ENCODE results near the gene RACGAP1.
"Not testable (repeated sequence)": the region's sequence is repeated elsewhere in the genome, so short reads cannot be mapped to it uniquely, and the experiment has no call there.

The RACGAP1 gene

DNA sequence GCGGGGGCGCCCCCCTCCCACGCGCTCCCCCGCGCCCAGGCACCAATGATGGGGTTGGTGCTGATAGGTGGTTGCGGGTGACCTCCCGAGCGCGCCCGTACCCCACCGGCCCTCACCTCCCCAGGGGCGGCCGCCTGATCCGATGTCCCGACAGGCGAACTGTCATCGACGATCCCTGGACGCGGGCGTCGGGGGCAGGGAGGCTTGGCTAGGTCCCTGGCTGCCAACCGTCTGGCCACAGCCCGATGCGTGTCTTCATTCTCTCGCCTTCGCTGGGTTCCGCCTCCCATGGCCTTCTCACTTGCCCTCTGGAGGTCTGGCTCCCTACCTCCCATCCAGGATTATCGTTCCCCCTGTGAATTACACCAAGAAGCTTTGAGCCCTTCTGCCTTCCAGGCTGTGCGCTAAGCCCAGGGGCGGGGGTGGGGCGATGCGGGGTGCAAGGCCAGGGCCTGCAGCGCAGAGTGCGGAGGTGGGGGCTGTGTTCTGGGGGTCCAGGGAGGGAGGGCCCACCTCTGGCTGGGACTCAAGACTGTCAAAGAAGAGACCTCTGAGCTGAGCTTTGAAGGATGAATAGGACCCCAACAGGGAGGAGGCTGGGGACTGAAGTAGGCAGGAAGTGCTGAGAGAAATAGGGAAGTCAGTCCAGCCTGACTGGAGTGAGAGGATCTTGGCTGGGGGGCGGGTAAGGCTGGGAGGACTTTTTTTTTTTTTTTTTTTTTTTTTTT lies 7.7 kb upstream of the RACGAP1 start:
- TF ChIP-seq, protein P1, sequence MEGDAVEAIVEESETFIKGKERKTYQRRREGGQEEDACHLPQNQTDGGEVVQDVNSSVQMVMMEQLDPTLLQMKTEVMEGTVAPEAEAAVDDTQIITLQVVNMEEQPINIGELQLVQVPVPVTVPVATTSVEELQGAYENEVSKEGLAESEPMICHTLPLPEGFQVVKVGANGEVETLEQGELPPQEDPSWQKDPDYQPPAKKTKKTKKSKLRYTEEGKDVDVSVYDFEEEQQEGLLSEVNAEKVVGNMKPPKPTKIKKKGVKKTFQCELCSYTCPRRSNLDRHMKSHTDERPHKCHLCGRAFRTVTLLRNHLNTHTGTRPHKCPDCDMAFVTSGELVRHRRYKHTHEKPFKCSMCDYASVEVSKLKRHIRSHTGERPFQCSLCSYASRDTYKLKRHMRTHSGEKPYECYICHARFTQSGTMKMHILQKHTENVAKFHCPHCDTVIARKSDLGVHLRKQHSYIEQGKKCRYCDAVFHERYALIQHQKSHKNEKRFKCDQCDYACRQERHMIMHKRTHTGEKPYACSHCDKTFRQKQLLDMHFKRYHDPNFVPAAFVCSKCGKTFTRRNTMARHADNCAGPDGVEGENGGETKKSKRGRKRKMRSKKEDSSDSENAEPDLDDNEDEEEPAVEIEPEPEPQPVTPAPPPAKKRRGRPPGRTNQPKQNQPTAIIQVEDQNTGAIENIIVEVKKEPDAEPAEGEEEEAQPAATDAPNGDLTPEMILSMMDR (IDR thresholded peaks at IDR 0.05; ENCODE audit: low read depth, low read length), result no peak
- peak overlapping the region; percentile 18 to 21 for H3K4me3 ChIP-seq (replicated peaks in 1 of 2; ENCODE audit: low read depth in 2 of 2, low read length in 2 of 2)
- no peak for DNase-seq (ENCODE audit: low read depth in 2 of 2)

DNA sequence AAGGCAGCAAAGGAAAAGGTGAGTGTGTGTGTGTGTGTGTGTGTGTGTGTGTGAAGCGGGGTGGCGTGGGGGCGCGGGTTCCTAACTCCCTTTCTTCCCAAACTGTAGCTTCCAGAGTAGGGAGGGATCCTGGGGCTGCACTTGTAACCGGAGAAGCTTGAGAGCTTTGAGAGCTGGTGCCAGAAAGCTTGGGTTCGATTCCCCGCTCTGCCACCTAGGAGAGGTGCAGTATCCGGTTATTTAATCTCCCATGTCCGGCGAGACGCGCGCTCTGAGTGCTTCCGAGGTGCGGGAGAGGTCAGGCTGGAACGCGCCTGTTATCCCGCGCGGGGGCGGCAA lies 7.2 kb upstream of the RACGAP1 start:
- H3K4me3 ChIP-seq (replicated peaks in 1 of 2; ENCODE audit: low read depth in 2 of 2, low read length in 2 of 2), result peak overlapping the region; percentile 18 to 21
- no peak for DNase-seq (ENCODE audit: low read depth in 2 of 2)
- TF ChIP-seq, protein P1 (IDR thresholded peaks at IDR 0.05; ENCODE audit: low read depth, low read length), result no peak

DNA sequence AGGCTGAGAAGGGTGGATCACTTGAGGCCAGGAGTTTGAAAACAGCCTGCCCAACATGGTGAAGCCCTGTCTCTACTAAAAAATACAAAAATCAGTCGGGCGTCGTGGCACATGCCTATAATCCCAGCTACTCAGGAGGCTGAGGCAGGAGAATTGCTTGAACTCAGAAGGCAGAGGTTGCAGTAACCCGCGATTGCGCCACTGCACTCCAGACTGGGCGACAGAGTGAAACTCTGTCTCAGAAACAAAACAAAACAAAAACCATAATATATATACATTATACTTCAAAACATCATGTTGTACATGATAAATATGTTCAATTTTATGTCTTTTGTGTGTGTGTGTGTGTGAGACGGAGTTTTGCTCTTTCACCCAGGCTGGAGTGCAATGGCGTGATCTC lies 5.2 kb upstream of the RACGAP1 start:
- DNase-seq (ENCODE audit: low read depth in 2 of 2); H3K4me3 ChIP-seq (replicated peaks in 1 of 2; ENCODE audit: low read depth in 2 of 2, low read length in 2 of 2): not testable (repeated sequence)

DNA sequence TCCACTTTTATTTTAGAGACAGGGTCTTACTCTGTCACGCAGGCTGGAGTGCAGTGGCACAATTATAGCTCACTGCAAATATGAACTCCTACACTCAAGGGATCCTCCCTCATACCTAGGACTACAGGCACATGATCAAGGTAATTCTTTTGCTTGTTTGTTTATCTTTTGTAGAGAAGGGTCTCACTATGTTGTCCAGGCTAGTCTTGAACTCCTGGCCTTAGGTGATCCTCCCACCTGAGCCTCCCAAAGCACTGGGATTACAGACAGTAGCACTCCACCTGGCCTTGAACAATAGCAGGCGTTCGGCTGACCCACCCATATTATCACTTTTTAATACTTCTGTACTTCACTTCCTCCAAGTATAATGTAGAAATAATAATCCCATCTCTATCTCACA lies 1.4 kb upstream of the RACGAP1 start:
- no peak for DNase-seq (ENCODE audit: low read depth in 2 of 2)
- H3K4me3 ChIP-seq (replicated peaks in 1 of 2; ENCODE audit: low read depth in 2 of 2, low read length in 2 of 2), result no peak overlapping the region
- TF ChIP-seq, protein P1 (IDR thresholded peaks at IDR 0.05; ENCODE audit: low read depth, low read length), result no peak

DNA sequence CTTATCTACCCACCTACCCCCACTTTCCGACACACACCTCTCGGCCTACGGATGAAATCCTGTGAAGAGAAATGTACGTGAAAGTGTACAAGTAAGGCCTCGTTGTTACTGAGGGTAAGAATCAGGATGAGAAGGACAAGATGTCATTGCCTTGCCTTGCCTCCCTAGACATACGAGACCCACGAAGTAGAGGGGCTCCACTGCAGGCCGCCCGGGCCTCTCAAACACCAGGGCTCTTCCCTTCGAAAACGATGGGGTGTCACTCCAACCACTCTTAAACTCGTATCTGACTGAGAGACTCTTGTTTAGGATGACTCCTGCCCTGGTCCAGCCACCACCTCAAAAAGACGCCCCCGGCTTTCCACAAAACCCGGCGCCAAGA lies 498 bp downstream of the RACGAP1 start:
- TF ChIP-seq, protein P1 (IDR thresholded peaks at IDR 0.05; ENCODE audit: low read depth, low read length), result no peak
- DNase-seq (ENCODE audit: low read depth in 2 of 2), result peak in 1 of 2 donors; percentile 21
- H3K4me3 ChIP-seq (replicated peaks in 1 of 2; ENCODE audit: low read depth in 2 of 2, low read length in 2 of 2), result peak overlapping the region; percentile 91 to 94

DNA sequence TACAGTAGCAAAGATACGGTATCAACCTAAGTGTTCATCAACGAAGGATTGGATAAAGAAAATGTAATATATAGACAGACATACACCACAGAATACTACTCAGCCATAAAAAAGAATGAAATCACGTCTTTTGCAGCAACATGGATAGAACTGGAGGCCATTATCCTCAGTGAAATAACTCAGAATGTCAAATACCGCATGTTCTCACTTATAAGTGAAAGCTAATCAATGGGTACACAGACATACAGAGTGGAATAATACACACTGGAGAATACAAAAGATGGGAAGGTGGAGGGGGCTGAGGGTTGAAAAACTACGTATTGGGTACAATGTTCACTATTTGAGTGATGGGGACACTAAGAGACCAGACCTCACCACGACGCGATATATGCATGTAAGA lies 1.1 kb downstream of the RACGAP1 start:
- TF ChIP-seq, protein P1 (IDR thresholded peaks at IDR 0.05; ENCODE audit: low read depth, low read length), result no peak
- no peak for DNase-seq (ENCODE audit: low read depth in 2 of 2)
- H3K4me3 ChIP-seq (replicated peaks in 1 of 2; ENCODE audit: low read depth in 2 of 2, low read length in 2 of 2), result peak overlapping the region in 1 of 2 donors; percentile 91

DNA sequence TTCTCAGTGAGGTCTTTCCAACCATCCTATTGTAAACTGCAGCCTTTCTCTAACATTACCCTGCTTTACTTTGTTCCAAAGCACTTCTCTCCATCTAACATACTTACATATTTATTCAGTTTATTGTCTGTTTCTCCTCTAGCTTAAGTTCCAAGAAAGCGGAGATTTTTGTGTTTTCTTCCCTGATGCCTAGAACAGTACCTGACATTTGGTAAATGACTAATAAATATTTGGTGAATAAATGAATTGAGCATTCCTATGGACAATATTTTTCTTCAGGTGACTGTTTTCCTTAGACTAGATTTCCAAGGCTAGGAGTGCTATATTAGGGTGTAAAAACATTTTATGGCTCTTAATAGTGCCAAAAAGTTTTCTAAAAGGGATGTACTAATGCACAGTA lies 2.4 kb downstream of the RACGAP1 start:
- TF ChIP-seq, protein P1 (IDR thresholded peaks at IDR 0.05; ENCODE audit: low read depth, low read length), result no peak
- H3K4me3 ChIP-seq (replicated peaks in 1 of 2; ENCODE audit: low read depth in 2 of 2, low read length in 2 of 2), result no peak overlapping the region
- no peak for DNase-seq (ENCODE audit: low read depth in 2 of 2)

Measured in cardiac fibroblast (primary cell).